Ovary (tissue), 3 donors: ENCODE measurements around the gene SNTB2.
"Not testable (repeated sequence)": the region's sequence is repeated elsewhere in the genome, so short reads cannot be mapped to it uniquely, and the experiment has no call there.

Experiments
- CTCF ChIP-seq, 3 donors: fragments of 450-650 bp in 2 of 3; fragments of 200-600 bp in 1 of 3; IDR thresholded peaks; one replicate each; pipeline versions ENCODE4 v1.5.1 to v1.8.0; 2016 to 2022; ENCODE audit warnings: antibody characterized with exemption in 3 of 3, mild to moderate bottlenecking in 1 of 3
- POLR2A ChIP-seq: fragments of 450-650 bp; IDR thresholded peaks from one replicate; pipeline ENCODE4 v1.6.1; 2017; ENCODE audit warnings: antibody characterized with exemption, mild to moderate bottlenecking, moderate library complexity
- donor health status: DM: no; HTN: no; CAD: no.

DNA sequence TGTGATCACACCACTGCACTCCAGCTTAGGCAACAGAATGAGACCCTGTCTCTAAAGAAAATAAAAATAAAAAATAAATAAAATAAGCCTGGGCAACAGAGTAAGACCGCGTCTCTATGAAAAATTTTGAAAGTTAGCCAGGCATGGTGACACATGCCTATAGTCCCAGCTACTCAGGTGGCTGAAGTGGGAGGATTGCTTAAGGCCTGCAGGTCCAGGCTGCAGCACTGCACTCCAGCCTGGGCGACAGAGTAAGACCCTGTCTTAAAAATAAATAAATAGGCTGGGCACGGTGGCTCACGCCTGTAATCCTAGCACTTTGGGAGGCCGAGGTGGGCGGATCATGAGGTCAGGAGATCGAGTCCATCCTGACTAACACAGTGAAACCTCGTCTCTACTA lies 104.7 kb downstream of the SNTB2 start:
- TF ChIP-seq POLR2A; CTCF (IDR thresholded peaks at IDR 0.05): not testable (repeated sequence)
